K562 (cell line): ENCODE measurements around the gene SYMPK. TPM values are rescaled to one million over a fixed set of nuclear protein-coding genes. Genes with fewer than 3 reads are reported as not detected.

Experiments
- BRD4 ChIP-seq: fragments of 200-600 bp; sonication (generic); IDR thresholded peaks from 2 replicates; pipeline ENCODE4 v1.6.1; 2017; ENCODE audit warnings: inconsistent platforms
- CBX8 ChIP-seq: fragments of 200-600 bp; sonication (generic); IDR thresholded peaks from 2 replicates; pipeline ENCODE4 v1.6.1; 2012; ENCODE audit warnings: borderline replicate concordance, mixed run types, low read depth, mild to moderate bottlenecking, moderate library complexity, mixed read lengths, low read length, control low read depth, inconsistent platforms; ENCODE audit not compliant: poor library complexity, severe bottlenecking; ENCODE audit errors: extremely low read depth
- DIDO1 ChIP-seq: fragments of 450-650 bp; IDR thresholded peaks from 2 replicates; pipeline ENCODE4 v1.6.1; 2016; ENCODE audit warnings: low read depth, missing biosample characterization, missing genetic modification characterization
- NR2C1 ChIP-seq, 2 experiments: fragments of 450-650 bp; IDR thresholded peaks; 2 replicates each; pipeline ENCODE4 v1.6.1; 2017; ENCODE audit warnings: mild to moderate bottlenecking in 2 of 2, antibody characterized with exemption in 1 of 2, inconsistent platforms in 1 of 2, missing compliant biosample characterization in 1 of 2, missing genetic modification characterization in 1 of 2
- RCOR1 ChIP-seq, 2 experiments: IDR thresholded peaks; 2 replicates each; pipeline ENCODE4 v1.6.1; 2012; ENCODE audit warnings: low read depth in 2 of 2, low read length in 2 of 2, borderline replicate concordance in 1 of 2, improper control_type of control experiment in 1 of 2
- XRCC5 ChIP-seq: fragments of 200-400 bp; formaldehyde crosslinking; IDR thresholded peaks from 2 replicates; pipeline ENCODE4 v1.6.1; 2017; ENCODE audit warnings: low read depth, mild to moderate bottlenecking, low read length
- ZC3H4 ChIP-seq: sonication (generic); formaldehyde crosslinking; IDR thresholded peaks from 2 replicates; pipeline ENCODE4 v1.9.0; 2021; ENCODE audit warnings: missing genetic modification reagents, borderline replicate concordance
- ZNF197 ChIP-seq: fragments of 200-800 bp; sonication (Bioruptor generic); IDR thresholded peaks from 2 replicates; pipeline ENCODE4 v1.6.1; 2016; ENCODE audit warnings: low read depth, missing genetic modification characterization, missing compliant biosample characterization
- ZNF695 ChIP-seq: fragments of 450-650 bp; formaldehyde crosslinking; IDR thresholded peaks from 2 replicates; pipeline ENCODE4 v1.4.0; 2020; ENCODE audit warnings: mild to moderate bottlenecking, moderate library complexity
- polyA plus RNA-seq, 8 experiments: library from polyadenylated mRNA; depleted of rRNA in 4 of 8; stranded (reverse) in 5 of 8; unstranded in 3 of 8; fragments of >200 nt; fragmentation: Nextera tagmentation in 2 of 8; fragmentation: Illumina TruSeq in 1 of 8; extraction: Ambion mirVana in 2 of 8; extraction: Trizol in 1 of 8; gene quantifications; 2 replicates each; pipeline versions ENCODE4 v1.2.1 to v1.2.3, GENCODE V29; 2011 to 2014; ENCODE audit warnings: inconsistent platforms in 1 of 8, missing spikeins in 1 of 8
- total RNA-seq, 7 experiments: library from RNA; depleted of rRNA in 6 of 7; stranded (reverse); fragments of >200 nt in 6 of 7; fragmentation: Illumina TruSeq in 2 of 7; extraction: Trizol in 2 of 7; gene quantifications; 2 replicates each; pipeline versions ENCODE4 v1.2.1 to v1.2.3, GENCODE V29; 2011 to 2021; ENCODE audit warnings: low replicate concordance in 1 of 7
- TF ChIP-seq, protein P1 (sequence below): sonication (generic); formaldehyde crosslinking; IDR thresholded peaks from 2 replicates; pipeline ENCODE4 v1.8.1; 2022; ENCODE audit warnings: missing genetic modification reagents
- TF ChIP-seq, protein P2 (sequence below), 2 experiments: fragments of 450-650 bp; formaldehyde crosslinking in 1 of 2; IDR thresholded peaks; 2 replicates each; pipeline versions ENCODE4 v1.4.0 to v1.6.1; 2014 to 2020; ENCODE audit warnings: mild to moderate bottlenecking in 2 of 2, borderline replicate concordance in 1 of 2, low read depth in 1 of 2
- TF ChIP-seq, protein P3 (sequence below): fragments of 450-650 bp; IDR thresholded peaks from 2 replicates; pipeline ENCODE4 v1.6.1; 2016; ENCODE audit warnings: borderline replicate concordance

SYMPK gene
- total and polyA plus RNA-seq, 9 of the 15 experiments (the other 6 are each of a cell fraction or from before 2014, with no cell fraction given) = 0.73 to 95.5 (median 58.4) TPM

DNA sequence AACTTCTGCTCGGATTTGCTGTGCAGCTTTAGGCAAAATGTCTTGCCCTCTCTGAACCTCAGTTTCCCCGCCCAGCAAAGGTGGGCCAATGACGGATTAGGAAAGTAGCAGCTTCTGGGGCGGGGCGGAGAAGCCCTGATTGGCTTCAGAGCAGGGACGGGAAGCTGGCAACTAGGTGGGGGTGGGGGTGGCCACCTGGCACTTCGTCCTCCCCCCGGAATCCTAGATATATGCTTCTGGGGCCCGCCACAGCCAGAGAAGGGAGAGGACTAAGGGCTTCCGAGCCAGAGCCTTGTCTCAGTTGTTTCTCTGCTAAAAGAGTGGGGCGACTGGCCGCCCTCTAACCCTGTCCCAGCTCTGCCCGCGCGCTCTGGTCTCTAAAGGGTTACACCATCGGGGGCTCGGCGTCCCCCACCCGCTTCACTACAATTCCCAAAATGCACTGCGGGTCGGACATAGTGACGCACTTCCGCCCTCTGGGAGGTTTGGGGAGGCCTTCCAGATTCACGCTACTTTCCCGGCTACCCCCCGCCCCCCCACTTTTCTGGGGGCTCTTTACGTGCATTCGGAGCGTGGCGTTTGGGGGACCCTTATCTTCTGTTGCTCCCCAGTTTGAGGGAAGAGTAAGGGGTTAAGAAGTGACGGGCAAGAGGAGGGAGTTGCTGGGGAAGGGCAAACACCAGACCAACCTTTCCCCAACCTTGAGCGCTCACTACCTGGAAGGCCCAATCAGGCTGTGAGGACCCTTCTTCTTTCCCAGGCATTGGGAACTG lies 23.7 kb upstream of the SYMPK start (continued):
- TF ChIP-seq, protein P1, sequence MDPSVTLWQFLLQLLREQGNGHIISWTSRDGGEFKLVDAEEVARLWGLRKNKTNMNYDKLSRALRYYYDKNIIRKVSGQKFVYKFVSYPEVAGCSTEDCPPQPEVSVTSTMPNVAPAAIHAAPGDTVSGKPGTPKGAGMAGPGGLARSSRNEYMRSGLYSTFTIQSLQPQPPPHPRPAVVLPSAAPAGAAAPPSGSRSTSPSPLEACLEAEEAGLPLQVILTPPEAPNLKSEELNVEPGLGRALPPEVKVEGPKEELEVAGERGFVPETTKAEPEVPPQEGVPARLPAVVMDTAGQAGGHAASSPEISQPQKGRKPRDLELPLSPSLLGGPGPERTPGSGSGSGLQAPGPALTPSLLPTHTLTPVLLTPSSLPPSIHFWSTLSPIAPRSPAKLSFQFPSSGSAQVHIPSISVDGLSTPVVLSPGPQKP (CRISPR knock-in tag) = no peak
- no peak for TF ChIP-seq ZNF695
- peak; percentile 57; the same call in 1 of the 2 replicates for TF ChIP-seq NR2C1 (IDR thresholded peaks at IDR 0.05)
- TF ChIP-seq NR2C1 (tag; IDR thresholded peaks at IDR 0.05) = peak; percentile 46; the same call in 1 of the 2 replicates
- TF ChIP-seq BRD4 = no peak
- TF ChIP-seq DIDO1 = no peak
- TF ChIP-seq ZNF197 (CRISPR knock-in tag) = no peak
- TF ChIP-seq RCOR1 (IDR thresholded peaks at IDR 0.05; ENCODE audit: borderline replicate concordance in 1 of 2, low read depth in 2 of 2, low read length in 2 of 2) = peak in 1 of 2 experiments; percentile 73; a peak in 1 of 4 replicates
- TF ChIP-seq ZC3H4 = no peak
- TF ChIP-seq CBX8 = no peak
- TF ChIP-seq, protein P2, sequence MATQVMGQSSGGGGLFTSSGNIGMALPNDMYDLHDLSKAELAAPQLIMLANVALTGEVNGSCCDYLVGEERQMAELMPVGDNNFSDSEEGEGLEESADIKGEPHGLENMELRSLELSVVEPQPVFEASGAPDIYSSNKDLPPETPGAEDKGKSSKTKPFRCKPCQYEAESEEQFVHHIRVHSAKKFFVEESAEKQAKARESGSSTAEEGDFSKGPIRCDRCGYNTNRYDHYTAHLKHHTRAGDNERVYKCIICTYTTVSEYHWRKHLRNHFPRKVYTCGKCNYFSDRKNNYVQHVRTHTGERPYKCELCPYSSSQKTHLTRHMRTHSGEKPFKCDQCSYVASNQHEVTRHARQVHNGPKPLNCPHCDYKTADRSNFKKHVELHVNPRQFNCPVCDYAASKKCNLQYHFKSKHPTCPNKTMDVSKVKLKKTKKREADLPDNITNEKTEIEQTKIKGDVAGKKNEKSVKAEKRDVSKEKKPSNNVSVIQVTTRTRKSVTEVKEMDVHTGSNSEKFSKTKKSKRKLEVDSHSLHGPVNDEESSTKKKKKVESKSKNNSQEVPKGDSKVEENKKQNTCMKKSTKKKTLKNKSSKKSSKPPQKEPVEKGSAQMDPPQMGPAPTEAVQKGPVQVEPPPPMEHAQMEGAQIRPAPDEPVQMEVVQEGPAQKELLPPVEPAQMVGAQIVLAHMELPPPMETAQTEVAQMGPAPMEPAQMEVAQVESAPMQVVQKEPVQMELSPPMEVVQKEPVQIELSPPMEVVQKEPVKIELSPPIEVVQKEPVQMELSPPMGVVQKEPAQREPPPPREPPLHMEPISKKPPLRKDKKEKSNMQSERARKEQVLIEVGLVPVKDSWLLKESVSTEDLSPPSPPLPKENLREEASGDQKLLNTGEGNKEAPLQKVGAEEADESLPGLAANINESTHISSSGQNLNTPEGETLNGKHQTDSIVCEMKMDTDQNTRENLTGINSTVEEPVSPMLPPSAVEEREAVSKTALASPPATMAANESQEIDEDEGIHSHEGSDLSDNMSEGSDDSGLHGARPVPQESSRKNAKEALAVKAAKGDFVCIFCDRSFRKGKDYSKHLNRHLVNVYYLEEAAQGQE (IDR thresholded peaks at IDR 0.05; ENCODE audit: borderline replicate concordance) = no peak
- TF ChIP-seq, protein P2 (CRISPR knock-in tag; IDR thresholded peaks at IDR 0.05; ENCODE audit: low read depth) = no peak
- TF ChIP-seq, protein P3, sequence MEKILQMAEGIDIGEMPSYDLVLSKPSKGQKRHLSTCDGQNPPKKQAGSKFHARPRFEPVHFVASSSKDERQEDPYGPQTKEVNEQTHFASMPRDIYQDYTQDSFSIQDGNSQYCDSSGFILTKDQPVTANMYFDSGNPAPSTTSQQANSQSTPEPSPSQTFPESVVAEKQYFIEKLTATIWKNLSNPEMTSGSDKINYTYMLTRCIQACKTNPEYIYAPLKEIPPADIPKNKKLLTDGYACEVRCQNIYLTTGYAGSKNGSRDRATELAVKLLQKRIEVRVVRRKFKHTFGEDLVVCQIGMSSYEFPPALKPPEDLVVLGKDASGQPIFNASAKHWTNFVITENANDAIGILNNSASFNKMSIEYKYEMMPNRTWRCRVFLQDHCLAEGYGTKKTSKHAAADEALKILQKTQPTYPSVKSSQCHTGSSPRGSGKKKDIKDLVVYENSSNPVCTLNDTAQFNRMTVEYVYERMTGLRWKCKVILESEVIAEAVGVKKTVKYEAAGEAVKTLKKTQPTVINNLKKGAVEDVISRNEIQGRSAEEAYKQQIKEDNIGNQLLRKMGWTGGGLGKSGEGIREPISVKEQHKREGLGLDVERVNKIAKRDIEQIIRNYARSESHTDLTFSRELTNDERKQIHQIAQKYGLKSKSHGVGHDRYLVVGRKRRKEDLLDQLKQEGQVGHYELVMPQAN = no peak
- peak; percentile 87 for TF ChIP-seq XRCC5
